H1 (cell line): ENCODE results near the gene SRF. TPM values are rescaled to one million over a fixed set of nuclear protein-coding genes. Genes with fewer than 3 reads are reported as not detected.

Experiments
- BACH1 ChIP-seq: IDR thresholded peaks from 2 replicates; pipeline ENCODE4 v1.6.1; 2012; ENCODE audit warnings: low read length, improper control_type of control experiment
- RNF2 ChIP-seq: fragments of 200-900, 300-1000 bp; sonication (generic); IDR thresholded peaks from 2 replicates; pipeline ENCODE4 v1.7.1; 2016; ENCODE audit warnings: borderline replicate concordance, low read depth, mild to moderate bottlenecking, antibody characterized with exemption, low read length; ENCODE audit not compliant: poor library complexity, severe bottlenecking; ENCODE audit errors: missing control alignments
- TCF12 ChIP-seq: IDR thresholded peaks from 2 replicates; pipeline ENCODE4 v1.6.1; 2011; ENCODE audit warnings: low read depth, mild to moderate bottlenecking, low read length
- polyA plus RNA-seq, 7 experiments: library from polyadenylated mRNA; depleted of rRNA in 3 of 7; stranded (reverse) in 5 of 7; unstranded in 2 of 7; fragments of >200 nt in 5 of 7; fragments of 200-250 nt in 2 of 7; gene quantifications; 1 replicate in 5 of 7; 2 replicates in 1 of 7; 4 replicates in 1 of 7; pipeline versions ENCODE4 v1.2.1 to v1.2.3, GENCODE V29; 2011 to 2013; ENCODE audit warnings: missing spikeins in 2 of 7, mixed read lengths in 2 of 7
- total RNA-seq: library from RNA; stranded (reverse); fragmentation: NEBNext Ultra II Directional; extraction: Animal tissue kit (Norgen Biotek cat#: 25700); gene quantifications from 2 replicates; pipeline ENCODE4 v1.2.1, GENCODE V29; 2021

The SRF gene
- total and polyA plus RNA-seq, 2 of the 8 experiments (the other 6 are each of a cell fraction or from before 2014, with no cell fraction given): 49.0 to 69.5 TPM

GRCh38 chr6:43192911-43193310 is 21.8 kb downstream of the SRF start (continued):
- TF ChIP-seq TCF12 (no peak), RNF2 (no peak), BACH1 (no peak)
